A673 (cell line): Measurements from ENCODE around the gene XKR8.

Source experiments
- CTCF ChIP-seq: fragments of 300-800, 200-600 bp; sonication (generic); conservative IDR thresholded peaks from 2 replicates; pipeline ENCODE4 v1.5.1; 2017; ENCODE audit warnings: low read depth, mild to moderate bottlenecking, antibody characterized with exemption, low read length, moderate library complexity, mixed read lengths
- EZH2 ChIP-seq: fragments of 200-600 bp; sonication (generic); IDR thresholded peaks from 2 replicates; pipeline ENCODE4 v1.6.1; 2017; ENCODE audit warnings: borderline replicate concordance, low read depth, mild to moderate bottlenecking, mixed read lengths, antibody characterized with exemption, low read length; ENCODE audit not compliant: poor library complexity, severe bottlenecking

- TF ChIP-seq EZH2 = no peak
- TF ChIP-seq CTCF = no peak
Measured at GRCh38 chr1:27993241-27993640, 33.5 kb downstream of the XKR8 start.
